HG03354 (cell line): ENCODE data around the gene SRRM5.
"Not testable (repeated sequence)": the region's sequence is repeated elsewhere in the genome, so short reads cannot be mapped to it uniquely, and the experiment has no call there.

Source experiments
- ATAC-seq: cut with Tn5 transposase; IDR thresholded peaks from one replicate; pipeline ENCODE4 v1.9.1; 2021; ENCODE audit warnings: mild to moderate bottlenecking; ENCODE audit not compliant: unreplicated experiment, poor library complexity, severe bottlenecking

SRRM5 gene

GRCh38 chr19:43634068-43634467 is 22.2 kb downstream of the SRRM5 start:
- ATAC-seq, result no peak

DNA sequence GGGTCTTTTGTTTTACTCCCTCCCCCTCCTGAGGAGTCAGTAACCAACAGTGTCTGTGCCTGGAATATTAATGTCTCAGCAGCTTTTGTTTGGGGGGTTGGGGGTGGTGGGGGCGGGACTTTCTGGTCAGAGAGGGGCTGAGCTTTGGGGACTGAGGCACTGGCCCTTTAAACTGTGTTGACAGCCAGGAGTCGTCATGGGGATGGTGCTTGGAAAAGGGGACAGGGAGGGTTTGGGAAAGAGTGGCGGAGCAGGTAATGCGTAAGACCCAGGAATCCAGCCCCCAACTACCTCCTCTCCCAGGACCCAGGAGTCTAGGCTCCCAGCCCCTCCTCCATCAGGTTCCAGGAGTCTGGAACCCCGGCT is 22.6 kb downstream of the SRRM5 start:
- ATAC-seq, result no peak

DNA sequence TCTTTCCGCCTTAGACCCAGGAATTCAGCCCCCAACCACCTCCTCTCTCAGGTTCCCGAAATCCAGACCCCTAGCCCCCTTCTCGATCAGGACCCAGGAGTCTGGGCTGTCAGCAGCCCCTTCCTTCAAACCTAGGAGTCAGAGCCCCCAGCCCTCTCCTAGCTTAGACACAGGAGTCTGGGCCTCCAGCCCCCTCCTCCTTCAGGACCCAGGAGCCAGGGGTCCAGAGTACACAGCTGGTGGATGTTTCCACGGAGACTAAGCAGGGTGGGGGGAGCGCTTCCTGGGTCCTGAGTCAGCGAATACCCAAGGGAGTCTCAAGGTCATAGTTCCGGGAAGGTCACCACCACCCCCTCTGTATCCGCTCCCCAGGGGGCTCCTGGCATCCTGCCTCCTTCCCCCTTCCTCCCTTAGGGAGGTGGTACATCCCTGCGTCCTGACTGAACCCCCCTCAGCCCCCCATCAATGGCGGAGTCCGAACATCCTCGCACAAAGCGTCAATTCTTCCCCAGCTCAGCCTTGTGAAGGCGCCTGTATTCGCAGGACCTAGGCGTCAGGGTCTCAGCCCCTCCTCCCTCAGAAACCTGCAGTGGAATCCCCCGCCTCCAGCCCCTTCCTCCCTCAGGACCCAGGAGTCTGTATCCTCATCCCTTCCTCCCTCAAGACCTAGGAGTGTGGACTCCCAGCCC is 23.1 kb downstream of the SRRM5 start:
- ATAC-seq, result no peak

DNA sequence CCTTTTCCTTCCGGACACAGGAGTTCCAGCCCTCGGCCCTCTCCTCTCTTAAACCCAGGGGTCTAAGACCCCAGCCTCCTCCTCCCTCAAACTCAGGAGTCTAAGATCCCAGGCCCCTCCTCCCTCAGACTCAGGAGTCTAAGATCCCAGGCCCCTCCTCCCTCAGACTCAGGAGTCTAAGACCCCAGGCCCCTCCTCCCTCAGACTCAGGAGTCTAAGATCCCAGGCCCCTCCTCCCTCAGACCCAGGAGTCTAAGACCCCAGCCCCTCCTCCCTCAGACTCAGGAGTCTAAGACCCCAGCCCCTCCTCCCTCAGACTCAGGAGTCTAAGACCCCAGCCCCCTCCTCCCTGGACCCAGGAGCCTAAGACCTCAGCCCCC is 23.7 kb downstream of the SRRM5 start:
- ATAC-seq, result not testable (repeated sequence)

- ATAC-seq, result no peak
These were observed 24.3 kb downstream of the SRRM5 start for GRCh38 chr19:43636121-43636683.

DNA sequence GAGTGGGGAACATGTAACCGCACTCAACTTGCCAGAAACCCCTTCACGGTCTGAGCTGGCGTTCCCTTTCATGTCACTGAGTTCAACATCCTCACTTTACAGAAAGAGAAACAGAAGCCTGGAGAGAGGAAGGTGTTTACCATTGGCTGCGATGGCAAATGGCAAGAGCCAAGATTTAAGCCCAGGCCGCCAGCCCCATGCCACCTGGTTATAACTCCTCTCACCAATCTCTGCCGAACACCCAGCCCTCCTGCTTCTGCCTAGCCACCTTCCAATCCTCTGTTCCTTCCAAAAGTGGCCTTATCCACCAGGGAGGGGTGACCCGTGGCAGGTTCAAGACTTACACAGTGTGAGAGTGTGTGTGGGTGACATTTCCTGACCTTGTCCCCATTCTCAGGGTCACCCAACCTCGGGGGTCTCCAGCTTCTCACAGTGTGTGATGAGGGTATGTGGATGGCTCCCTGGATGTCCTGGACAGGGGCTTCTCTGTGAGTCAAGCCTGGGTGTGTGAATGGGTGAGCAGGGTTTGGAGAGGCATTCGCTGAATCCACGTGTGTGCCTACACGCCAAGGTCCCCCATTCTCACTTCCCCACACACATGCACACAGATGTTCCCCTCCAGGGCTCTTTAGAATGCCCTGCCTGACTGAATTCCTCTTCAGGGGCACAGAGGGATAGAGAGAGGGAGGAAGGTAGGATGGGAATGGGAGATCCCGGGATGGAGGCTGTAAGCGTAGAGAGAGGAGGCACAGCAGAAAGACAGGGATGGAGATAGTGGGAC is 26.5 kb downstream of the SRRM5 start:
- no peak for ATAC-seq

GRCh38 chr19:43638995-43639518 is 27.2 kb downstream of the SRRM5 start:
- ATAC-seq, result no peak

GRCh38 chr19:43639519-43640423 is 27.9 kb downstream of the SRRM5 start, which contains the start of gene CADM4:
Gene CADM4, minus strand, starts transcription at chr19:43639850. Its CDS starts 60 bp downstream, at chr19:43639790.
- no peak for ATAC-seq

DNA sequence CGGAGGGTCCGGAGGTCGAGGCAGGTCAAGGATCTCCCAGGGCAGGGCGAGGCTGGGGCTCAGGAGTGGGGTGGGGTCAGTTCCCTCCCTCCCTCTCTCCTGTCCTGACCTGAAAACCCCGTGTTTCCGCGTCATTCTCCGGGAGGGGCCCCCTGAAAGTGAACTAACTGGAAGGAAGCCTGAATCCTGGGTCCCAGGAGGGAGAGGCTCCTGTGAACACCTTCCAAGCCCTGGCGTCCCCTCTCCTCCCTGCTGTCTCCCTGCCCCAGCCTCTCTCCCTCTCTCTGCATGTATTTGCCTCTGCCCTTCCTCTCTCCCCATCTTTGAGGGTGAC is 28.5 kb downstream of the SRRM5 start:
- ATAC-seq, result no peak

DNA sequence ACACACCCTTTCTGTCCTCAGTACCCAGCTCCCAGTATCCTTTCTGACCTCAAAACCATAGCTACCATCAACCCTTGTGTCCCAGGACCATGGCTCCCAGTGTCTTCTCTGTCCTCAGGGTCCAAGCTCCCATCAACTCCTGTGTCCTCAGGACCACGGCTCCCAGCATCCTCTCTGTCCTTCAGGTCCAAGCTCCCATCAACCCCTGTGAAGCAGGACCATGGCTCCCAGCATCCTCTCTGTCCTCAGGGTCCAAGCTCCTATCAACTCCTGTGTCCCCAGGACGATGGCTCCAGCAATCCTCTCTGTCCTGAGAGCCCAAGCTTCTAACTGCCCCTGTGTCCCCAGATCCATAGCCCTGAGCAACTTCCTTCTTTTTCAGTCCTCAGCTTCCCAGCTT is 29.4 kb downstream of the SRRM5 start:
- no peak for ATAC-seq

- no peak for ATAC-seq
These were observed 30.6 kb downstream of the SRRM5 start for GRCh38 chr19:43642531-43642930.

DNA sequence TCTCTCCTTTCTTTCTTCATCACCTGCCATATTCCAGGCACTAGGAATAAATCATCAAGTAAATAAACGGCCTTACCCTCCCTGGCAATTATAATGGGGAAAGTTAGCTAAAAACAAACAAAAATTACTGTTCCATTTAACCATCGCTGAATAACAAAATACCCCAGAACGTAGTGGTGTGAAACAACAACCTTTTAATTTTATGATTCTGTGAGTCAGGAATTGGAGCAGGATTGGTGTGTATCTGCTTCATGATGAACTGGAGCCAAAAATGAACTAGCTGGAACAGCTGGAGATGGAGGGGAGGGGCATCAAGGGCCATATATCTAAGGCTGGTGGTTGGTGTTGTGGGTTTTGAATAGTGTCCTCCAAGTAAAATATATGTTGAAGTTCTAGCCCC is 31.4 kb downstream of the SRRM5 start:
- ATAC-seq, result no peak

DNA sequence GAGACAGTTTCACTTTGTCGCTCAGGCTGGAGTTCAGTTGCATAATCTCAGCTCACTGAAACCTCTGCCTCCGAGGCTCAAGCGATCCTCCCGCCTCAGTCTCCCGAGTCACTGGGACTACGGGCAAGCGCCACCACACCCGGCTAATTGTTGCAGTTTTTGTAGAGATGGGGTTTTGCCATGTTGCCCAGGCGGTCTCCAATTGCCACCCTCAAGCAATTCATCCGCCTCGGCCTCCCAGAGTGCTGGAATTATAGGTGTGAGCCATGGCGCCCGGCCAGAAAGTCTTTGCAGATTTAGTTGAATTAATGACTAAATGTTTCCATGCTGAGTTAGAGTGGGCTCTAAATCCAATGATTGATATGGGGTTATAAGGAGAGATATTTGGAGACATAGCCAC is 32.3 kb downstream of the SRRM5 start:
- no peak for ATAC-seq

GRCh38 chr19:43648633-43649032 is 36.7 kb downstream of the SRRM5 start:
- no peak for ATAC-seq

DNA sequence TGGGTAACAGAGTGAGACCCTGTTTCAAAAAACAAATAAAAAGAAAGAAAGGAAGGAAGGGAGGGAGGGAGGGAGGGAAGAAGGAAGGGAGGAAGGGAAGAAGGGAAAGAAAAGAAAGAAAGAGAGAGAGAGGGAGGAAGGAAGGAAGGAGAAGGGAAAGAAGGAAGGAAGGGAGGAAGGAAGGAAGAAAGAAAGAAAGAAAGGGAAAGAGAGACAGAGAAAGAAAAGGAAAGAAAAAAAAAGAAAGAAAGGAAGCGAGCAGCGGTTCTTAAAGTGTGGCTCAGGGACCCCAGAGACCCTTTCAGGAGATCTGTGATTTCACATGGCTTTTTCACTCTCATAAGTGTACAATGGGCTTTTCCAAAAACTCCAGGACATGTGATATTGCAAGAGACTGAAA is 37.6 kb downstream of the SRRM5 start:
- no peak for ATAC-seq

- not testable (repeated sequence) for ATAC-seq
These were observed 38.4 kb downstream of the SRRM5 start for GRCh38 chr19:43650276-43650675.

DNA sequence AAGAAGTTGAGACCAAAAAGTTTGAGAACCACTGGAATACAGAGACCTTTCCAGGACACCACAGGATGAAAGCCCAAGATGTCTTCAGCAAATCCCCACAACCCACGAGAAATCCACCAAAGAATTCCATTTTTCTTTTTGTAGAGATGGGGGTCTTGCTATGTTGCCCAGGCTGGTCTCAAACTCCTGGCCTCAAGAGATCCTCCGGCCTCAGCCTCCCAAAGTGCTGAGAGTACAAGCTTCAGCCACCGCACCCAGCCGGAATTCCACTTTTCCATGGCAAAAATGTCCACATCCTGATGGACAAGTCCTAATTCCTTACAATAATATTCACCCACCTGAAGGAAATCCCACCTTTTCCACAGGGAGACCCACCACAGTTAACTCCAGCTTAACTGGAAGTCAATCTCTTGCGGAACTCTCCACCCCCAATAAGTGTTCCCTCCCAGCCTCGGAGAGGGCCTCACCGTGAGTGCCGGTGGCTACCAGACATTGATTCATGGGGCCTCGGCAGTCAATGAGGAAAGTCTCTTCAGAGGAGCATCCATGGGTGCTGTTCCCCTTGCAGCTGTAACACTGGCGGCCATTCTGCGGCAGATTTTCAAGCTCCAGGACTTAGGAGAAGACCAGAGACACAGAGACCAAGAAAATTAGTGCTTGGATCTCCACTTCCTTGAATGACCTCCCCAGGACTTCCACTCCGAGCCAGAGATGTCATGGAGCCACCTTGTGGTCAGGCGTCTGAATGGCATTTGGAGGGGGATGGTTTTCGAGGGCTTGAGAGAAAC is 40.1 kb downstream of the SRRM5 start:
- no peak for ATAC-seq

GRCh38 chr19:43652546-43652874 is 40.6 kb downstream of the SRRM5 start:
- ATAC-seq, result no peak

DNA sequence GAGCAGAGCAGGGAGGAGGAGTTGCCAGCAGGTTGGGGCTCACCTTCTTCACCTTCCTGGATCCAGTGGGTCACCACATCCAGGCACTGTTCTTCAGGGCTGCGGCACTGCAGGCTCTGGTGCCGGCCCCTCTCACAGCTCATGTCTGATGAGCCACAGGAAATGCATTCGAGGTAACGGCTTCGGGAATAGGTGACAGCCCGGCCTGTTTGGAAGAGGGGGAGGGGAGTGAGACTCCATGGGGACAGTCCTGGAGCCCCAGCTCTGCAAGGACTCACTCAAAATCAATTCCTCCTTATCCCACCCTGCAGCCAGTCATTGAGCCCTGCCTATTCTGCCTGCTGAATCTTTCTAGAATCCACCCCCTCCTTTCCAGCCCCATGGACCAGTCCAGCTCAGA is 44.5 kb downstream of the SRRM5 start:
- ATAC-seq, result no peak
